Measurements from ENCODE around the gene SIGLEC6.

The SIGLEC6 gene

DNA sequence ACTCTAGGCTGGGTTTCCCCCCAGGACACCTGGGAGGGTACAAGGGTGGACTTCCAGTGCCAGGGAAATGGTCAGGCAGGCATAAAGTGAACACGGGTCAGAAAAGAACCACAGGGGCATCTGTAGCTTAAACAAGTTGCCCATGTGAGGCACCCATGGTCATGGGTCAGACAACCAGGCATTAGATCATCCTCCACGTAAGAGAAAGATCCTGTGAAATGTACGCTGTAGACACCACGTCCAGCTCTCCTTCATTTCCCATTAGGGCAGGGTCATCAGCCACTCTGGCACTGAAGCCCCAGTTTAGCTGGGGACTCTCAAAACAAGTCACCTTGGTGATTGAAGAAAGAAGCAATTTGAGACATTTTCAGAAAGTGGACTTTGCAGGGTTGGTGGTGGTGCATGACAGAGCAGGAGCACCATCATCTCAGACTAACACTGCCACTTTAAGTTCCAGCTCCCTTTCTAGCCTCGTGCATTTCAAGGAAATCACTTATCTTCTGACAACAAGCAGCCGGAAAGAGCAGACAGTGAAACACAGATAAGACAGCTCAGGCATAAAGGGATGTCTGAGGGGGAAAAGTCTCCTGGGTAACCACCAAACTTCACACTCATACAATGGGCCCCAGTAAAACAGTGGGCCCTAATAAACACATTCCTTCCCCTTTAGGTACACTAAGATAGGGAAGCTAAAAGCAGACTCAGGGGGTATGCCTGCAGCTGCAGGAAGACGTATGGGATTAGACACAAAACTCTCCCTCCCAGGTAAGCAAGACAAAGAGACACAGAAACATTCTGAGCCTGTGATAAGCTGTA, 16.1 kb upstream of the SIGLEC6 start:
- TF ChIP-seq MYC (IDR thresholded peaks at IDR 0.05; ENCODE audit: low read depth, low read length) (peak; percentile 54; the same call in 1 of the 2 replicates), POLR2A (IDR thresholded peaks at IDR 0.05; ENCODE audit: extremely low read depth, insufficient read length) (no peak)
- TF ChIP-seq, protein P1, sequence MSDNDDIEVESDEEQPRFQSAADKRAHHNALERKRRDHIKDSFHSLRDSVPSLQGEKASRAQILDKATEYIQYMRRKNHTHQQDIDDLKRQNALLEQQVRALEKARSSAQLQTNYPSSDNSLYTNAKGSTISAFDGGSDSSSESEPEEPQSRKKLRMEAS (IDR thresholded peaks at IDR 0.05; ENCODE audit: low read depth, low read length): 0 out of 2 replicates have a peak, but pooled peaks have one; percentile 36
- H3K4me3 ChIP-seq (ENCODE audit: low read depth, low read length): no peak overlapping the region
- peak; percentile 82 for DNase-seq (ENCODE audit: low read depth)

DNA sequence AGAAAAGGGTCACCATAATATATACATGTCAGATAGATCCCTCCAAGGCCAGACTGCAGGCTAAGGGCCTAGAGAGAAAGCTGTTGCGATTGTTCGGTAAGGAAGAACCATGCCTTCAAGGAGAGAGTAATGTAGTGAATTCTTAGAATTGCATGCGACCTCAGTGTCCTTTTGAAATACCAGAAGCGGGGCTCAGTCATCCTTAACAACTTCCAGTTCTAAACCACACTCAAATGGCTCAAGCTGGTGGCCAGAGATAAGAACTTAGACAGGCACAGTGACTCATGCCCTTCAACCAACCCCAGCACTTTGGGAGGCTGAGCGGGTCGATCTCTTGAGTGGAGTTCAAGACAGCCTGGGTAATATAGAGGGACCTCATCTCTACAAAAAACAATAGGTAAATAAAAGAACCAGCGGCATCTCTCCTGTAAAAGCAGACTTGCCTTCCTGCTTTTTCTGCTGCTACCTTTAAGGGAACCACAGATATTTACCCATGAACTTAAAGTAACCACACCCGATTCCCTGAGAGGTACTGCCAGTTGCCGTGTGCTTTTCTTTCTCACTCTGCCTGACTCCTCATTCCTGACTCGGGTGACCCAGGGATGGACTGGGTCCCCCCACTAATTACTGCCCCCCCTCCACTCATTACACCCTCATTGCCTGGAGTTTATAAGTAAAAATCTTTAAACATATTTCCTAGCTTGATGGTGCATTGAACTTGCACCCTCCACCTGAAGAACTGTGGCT, 15.4 kb upstream of the SIGLEC6 start:
- peak; percentile 98 for DNase-seq (ENCODE audit: low read depth)
- TF ChIP-seq, protein P2, sequence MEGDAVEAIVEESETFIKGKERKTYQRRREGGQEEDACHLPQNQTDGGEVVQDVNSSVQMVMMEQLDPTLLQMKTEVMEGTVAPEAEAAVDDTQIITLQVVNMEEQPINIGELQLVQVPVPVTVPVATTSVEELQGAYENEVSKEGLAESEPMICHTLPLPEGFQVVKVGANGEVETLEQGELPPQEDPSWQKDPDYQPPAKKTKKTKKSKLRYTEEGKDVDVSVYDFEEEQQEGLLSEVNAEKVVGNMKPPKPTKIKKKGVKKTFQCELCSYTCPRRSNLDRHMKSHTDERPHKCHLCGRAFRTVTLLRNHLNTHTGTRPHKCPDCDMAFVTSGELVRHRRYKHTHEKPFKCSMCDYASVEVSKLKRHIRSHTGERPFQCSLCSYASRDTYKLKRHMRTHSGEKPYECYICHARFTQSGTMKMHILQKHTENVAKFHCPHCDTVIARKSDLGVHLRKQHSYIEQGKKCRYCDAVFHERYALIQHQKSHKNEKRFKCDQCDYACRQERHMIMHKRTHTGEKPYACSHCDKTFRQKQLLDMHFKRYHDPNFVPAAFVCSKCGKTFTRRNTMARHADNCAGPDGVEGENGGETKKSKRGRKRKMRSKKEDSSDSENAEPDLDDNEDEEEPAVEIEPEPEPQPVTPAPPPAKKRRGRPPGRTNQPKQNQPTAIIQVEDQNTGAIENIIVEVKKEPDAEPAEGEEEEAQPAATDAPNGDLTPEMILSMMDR (IDR thresholded peaks at IDR 0.05; ENCODE audit: low read depth, low read length): no peak
- no peak for TF ChIP-seq POLR2A (IDR thresholded peaks at IDR 0.05; ENCODE audit: extremely low read depth, insufficient read length)
- TF ChIP-seq, protein P1 (IDR thresholded peaks at IDR 0.05; ENCODE audit: low read depth, low read length): peak; percentile 70
- peak; percentile 91 for TF ChIP-seq MYC (IDR thresholded peaks at IDR 0.05; ENCODE audit: low read depth, low read length)
- H3K4me3 ChIP-seq (ENCODE audit: low read depth, low read length): peak overlapping the region; percentile 22

DNA sequence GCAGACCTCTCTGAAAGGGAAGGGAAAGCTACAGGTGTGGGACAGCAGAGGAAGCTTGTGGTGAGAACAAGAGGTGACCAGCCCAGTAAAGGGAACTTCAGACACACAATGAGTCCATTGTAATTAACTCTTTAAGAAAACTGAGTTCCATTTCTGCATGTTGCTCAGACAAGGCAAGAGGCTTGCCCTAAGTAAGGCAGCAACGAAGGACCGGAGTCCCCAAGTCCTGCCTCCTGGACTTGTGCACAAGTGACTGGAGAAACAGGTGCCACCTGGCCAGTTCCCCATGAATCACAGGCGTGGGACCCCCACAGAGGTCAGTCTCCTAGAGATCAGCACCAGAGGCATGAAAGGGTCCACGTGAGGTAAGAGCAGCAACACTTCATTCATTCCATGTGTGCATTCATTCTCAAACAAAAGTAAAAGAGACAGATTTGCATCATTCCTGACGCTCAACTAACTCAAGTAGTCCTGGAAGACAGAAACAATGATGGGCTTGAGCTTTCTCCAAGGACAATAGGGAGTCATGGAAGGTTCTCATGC, 14.7 kb upstream of the SIGLEC6 start:
- TF ChIP-seq, protein P2 (IDR thresholded peaks at IDR 0.05; ENCODE audit: low read depth, low read length): no peak
- TF ChIP-seq, protein P1 (IDR thresholded peaks at IDR 0.05; ENCODE audit: low read depth, low read length): no peak
- TF ChIP-seq MYC (IDR thresholded peaks at IDR 0.05; ENCODE audit: low read depth, low read length): no peak
- no peak for TF ChIP-seq POLR2A (IDR thresholded peaks at IDR 0.05; ENCODE audit: extremely low read depth, insufficient read length)
- no peak overlapping the region for H3K4me3 ChIP-seq (ENCODE audit: low read depth, low read length)
- DNase-seq (ENCODE audit: low read depth): peak; percentile 53

DNA sequence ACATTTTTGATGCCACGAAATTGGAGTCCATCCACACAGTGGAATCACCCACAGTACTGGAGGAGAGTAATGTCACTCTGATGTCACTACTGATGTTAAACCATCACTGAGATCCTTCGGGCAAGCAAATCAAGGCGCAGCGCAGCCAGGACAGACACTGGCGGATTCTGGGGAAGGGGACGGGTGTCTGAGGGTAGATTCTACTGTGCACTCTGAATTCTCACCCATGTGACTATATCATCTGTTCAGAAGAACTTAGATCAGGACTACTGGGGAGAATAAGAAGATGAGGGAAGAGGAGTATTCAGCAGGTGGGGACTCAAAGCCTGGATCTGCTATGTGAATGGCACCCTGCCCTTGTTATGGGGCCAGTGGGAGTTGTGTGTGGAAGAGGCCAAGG, 12.6 kb upstream of the SIGLEC6 start:
- DNase-seq (ENCODE audit: low read depth): no peak
- TF ChIP-seq, protein P1 (IDR thresholded peaks at IDR 0.05; ENCODE audit: low read depth, low read length): no peak
- no peak for TF ChIP-seq POLR2A (IDR thresholded peaks at IDR 0.05; ENCODE audit: extremely low read depth, insufficient read length)
- no peak overlapping the region for H3K4me3 ChIP-seq (ENCODE audit: low read depth, low read length)

DNA sequence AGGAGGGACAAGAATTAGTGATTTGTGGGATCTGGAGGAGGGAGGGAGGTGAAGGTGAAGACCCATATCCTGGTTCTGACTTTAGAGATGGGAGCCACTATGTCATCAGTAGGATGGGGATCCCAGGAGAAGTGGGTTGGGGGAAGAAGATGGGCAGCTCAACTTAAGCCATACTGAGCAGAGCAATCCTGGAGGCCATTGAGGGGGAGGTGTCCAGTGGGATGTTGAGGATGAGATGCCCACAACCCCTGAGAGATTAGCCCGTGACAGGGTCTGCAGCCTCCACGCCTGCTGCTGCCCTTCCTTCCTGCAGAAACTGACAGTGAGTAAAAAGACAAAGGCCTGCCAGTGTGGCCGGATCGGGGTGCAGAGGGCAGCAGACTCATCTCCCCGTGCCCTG, 11.2 kb upstream of the SIGLEC6 start:
- no peak overlapping the region for H3K4me3 ChIP-seq (ENCODE audit: low read depth, low read length)
- DNase-seq (ENCODE audit: low read depth): no peak
- TF ChIP-seq POLR2A (IDR thresholded peaks at IDR 0.05; ENCODE audit: extremely low read depth, insufficient read length) (no peak), MYC (IDR thresholded peaks at IDR 0.05; ENCODE audit: low read depth, low read length) (no peak)
- TF ChIP-seq, protein P2 (IDR thresholded peaks at IDR 0.05; ENCODE audit: low read depth, low read length): no peak
- TF ChIP-seq, protein P1 (IDR thresholded peaks at IDR 0.05; ENCODE audit: low read depth, low read length): no peak

DNA sequence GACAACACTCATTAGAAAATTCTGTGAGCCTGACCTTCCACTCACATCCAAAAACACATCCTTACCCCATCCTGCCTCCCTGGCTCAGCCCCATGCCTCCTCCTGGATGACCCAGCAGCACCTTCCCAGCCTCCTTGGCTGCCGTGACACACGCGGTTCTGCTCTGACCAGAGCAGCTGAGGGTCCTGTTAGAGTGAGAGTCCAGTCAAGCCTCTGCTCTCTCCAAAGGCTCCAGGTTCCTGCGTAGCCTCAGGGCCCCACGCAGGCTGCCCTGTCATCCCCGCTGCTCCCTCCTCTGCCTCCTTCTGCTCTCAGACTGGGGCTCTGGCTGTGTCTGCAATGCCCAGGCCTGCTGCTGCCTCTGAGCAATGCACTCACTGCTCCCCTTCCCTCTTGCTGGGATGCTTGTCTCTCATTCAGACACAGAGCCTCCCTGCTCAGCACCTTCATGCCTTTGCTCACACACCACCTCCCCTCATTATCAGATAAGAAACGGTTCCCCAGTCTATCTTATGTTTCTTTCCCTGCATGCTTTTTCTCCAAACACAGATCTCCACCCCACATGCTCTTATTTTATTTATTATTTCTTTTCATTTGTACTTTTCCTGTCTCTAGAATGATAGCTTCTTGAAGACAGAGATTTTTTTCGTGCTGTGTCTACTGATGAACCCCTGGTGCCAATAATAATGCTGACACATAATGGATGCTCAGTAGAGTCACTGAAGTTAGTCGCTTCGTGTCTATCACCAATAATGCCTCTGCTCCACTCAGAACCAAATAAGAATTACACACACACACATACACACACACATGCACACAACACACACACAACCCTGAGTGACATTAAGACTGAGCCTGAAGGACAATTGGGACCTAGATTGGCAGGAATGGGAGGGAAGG, 10.2 kb upstream of the SIGLEC6 start:
- DNase-seq (ENCODE audit: low read depth): no peak
- H3K4me3 ChIP-seq (ENCODE audit: low read depth, low read length): no peak overlapping the region
- TF ChIP-seq, protein P2 (IDR thresholded peaks at IDR 0.05; ENCODE audit: low read depth, low read length): no peak
- TF ChIP-seq, protein P1 (IDR thresholded peaks at IDR 0.05; ENCODE audit: low read depth, low read length): no peak
- TF ChIP-seq MYC (IDR thresholded peaks at IDR 0.05; ENCODE audit: low read depth, low read length) (no peak), POLR2A (IDR thresholded peaks at IDR 0.05; ENCODE audit: extremely low read depth, insufficient read length) (no peak)
